GM19438 (cell line): ENCODE results near the gene HAPLN2.

Source experiments
- ATAC-seq: cut with Tn5 transposase; IDR thresholded peaks from one replicate; pipeline ENCODE4 v1.9.1; 2021; ENCODE audit warnings: low read depth; ENCODE audit not compliant: unreplicated experiment

The HAPLN2 gene

DNA sequence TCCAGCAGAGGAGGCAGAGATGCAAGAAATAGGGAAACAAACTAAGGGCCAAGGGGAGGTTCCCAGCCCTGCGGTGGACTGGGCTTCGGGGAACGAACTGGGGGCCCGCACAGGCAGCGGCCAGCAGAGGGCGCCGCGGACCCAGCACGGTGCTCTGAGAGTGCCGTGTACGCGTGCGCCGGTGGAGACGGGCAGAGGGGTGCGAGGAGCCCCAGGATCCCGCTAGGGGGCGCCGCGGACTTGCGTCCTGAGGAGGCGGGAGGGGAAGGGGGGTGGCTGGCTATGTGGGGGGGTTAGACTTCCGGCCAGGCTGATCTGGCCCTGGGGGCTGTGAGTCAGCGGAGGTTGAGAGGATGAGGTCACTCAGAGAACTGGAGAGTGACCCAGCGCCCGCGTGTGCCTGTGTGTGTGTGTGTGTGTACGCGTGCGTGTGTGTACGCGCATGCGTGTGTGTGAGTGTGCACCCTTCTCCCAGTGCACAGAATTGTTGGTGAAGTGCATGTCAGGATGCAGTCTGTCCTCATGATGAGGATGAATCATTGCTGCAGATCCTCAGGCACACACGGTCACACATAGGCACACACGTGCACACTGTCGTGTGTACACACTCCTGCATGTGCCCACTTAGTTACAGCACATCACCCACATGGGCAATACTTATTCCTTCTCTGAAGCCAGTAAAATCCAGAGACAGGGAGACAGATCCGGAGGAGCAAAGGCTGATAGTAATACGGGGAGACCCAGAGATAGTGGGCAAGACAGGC lies 41.0 kb downstream of the HAPLN2 start:
- no peak for ATAC-seq

DNA sequence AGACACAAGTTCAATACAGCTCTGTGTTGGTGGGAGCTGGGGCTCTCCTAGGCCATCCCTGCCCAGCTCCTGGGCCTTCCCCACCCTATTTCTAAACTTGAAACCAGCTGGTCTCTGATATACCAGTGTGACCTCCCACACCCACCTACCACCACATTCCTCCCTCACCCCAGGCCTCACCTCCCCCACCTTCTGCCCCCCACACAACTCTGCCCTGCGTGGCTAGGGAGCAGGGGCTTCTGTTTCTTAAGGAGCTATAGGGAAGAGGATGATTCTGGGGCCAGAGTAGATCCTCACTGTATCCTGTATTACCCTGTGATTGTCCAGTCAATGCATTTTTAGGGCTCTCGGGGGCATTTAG lies 41.5 kb downstream of the HAPLN2 start:
- ATAC-seq: no peak

DNA sequence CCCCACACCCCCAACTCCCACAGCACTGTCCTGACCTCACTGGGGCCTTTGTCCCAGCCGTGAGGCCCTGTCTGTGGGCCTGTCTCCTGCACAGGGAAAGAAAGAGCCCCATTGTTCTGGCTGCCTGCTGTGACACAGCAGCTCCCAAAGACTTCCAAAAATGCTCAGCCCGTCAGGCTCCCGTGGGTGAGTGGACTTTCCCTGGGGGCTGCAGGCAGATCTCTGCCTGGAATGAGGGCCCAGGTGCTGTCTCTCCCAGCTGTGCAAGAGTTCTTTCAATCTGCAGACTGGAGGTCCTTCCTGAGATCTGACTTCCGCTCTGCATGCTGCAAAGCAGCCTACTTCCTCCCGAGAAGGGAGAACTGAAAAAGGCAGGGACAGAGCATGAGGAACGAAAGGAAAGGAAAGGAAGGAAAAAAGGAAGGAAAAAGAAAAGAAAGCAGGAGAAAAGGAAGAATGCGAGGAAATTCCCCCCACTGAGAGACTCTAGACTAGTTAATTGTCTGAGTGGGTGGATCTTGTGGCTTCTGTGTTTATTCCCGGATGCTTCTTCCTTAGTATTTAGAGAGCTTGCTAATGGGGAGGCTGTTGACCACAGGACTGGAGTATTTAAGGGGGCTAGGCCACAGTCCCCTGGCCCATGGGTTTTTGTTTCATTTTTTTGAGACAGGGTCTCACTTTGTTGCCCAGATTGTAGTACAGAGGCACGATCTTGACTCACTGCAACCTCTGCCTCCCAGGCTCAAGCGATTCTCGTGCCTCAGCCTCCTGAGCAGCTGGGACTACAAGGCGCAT lies 43.0 kb downstream of the HAPLN2 start:
- ATAC-seq: no peak

DNA sequence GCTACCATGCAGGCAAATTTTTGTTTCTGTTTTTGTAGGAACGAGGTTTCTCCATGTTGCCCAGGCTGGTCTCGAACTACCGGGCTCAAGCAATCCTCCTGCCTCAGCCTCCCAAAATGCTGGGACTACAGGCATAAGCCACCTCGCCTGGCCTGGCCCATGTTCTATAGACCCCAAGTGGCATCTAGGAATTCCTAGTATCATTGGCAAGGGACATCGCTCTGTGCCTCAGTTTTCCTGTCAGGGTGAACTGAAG lies 43.5 kb downstream of the HAPLN2 start:
- no peak for ATAC-seq

DNA sequence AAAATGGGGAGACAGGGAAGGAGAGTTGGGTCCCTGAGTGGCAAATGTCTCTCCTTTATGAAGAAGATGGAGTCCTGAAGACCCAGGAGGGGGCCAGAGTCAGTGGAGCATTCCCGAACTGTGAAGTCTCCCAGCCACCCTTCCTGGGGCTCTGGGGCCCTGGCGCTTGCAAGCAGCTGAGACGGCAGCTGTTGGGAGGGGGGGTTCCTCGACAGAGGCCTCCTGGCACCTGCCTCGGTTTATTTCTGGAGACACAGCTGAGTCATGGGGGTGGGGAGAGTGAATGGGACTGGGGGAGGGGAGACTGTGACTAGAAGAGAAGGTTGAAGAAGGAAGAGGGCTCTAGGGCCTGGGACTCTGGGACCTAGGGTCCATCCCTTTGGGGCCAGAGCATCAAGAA lies 44.0 kb downstream of the HAPLN2 start:
- ATAC-seq: no peak

DNA sequence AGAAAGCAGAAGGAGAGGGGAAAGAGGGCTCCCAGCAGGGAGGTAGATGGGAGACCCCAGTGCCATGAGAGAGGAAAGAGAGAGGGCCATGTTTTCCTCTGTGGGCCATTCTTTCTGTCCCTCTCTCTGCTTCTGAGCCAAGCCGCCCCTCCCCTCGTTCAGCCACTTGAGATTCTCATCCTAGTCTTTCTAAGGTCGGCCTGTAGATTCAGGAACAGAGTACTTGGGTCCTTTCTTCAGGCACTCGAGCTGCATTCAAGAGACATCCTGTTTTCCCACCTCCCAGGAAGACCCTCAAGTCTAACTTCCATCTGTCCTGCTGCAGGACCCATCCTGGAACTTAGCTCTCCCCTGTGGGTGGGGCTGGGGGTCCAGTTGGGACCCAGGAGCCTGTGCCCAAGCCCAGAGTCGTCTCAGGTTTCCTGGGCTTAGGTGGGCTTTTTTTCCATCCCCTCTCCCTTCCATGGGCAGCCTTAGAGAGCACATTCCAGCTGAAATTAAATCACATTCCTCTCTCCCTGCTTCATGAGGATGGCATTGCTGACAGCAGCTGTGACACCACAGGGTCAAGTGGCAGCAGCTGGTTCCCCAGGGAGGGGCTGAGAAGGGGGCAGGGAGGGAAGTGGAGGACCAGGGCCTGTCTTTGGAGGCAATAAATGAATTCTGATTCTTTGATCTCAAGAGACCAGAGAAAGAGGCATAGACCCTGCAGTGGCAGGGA lies 45.0 kb downstream of the HAPLN2 start:
- no peak for ATAC-seq

DNA sequence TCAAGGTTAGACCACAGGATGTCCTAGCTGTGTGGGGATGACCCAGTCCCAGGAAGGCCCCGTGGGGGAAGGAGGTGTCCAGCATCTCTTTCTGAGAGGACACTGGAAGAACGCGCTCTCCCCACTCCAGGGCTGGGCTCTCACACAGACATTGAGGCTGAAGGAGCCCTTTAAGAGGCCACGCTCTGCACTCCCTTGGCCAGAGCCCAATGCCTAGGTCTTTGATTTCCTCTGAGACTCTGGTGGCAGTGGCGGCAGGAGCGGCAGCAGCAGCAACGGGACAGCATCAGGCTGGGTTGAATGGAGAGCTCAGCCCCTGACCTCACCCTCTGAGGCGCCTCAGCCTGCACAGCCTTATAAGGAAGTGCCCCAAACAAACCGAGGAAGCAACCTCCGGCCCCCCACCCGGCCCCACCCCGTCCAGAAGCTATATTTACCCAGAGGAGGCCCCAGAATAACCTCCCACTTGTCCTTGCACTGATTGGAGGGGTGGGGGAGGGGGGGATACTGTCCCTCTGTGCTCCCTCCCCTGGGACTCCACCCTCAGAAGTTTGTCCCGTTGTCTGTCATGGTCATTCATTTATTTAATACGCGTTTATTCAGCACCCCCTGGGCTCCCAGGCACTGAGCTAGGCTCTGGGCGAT lies 45.7 kb downstream of the HAPLN2 start:
- ATAC-seq: no peak

DNA sequence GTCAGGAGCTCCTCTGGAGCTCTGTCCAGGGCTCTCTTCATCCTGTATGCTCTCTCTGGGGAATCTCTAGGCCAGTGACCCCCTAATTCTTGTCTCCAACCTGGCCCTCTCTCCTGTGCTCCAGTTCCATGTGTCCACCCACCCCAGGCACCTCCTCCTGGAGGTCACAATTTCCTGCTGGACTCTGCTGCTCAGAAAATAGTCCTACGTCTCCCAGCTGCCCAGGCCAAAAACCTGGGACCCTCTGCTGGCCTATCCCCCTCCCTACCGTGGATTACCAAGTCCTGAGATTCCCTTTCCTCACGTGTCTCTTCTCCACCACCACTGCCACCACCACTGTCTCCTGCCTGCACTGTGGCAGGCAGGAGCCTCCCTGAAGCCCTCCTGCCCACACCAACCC lies 46.3 kb downstream of the HAPLN2 start:
- ATAC-seq: no peak

DNA sequence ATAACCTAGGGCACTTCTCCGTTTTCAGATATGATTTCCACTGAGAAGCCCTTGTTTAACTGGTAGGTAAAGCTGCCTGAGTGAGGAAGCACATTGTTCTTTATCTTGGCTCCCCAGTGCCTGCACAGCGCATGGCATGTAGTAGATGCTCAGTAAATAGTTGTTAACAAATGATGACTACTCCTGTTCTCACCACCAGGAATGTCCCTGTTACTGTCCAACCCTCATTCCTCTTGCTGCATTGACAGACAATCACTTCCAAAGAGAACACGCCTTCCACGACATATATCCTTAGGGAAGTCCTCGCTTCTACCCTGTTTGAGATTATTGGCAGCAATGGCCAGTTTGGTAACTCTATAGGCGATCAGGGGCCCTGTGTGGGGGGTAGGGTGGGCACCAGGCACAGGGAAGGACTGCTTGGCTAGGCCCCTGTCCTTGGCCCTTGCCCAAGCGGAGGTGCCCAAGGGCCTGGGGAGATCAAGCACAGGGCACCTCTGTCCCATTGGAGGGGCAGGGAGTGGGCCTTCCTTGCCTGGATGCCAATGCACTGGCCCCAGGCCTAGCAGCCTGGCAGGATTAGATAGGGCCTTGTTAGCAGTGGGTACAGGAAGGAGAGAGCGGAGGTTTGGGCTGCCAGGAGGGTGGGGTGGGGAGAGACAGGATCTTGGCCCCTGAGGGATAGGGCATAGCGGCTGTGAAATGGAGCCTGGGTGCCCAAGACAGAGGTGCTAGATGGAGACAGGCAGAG lies 47.8 kb downstream of the HAPLN2 start:
- ATAC-seq: no peak

DNA sequence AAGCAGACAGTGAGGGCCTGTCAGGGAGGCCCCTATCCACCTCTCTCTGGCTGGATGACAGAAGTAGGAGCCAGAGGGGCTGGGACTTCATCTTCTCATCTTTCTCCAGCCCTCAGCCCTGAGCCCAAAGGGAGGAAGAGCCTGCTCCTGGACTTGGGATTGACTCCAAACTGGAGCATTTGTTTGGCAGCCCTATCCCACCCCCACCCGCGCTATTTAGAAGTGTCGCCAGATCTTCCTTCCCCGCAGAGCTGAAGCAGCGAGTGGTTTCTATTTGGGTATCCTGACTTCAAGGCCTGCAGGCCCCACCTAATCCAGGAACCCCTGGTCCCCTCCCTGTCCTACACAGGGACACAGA lies 48.4 kb downstream of the HAPLN2 start:
- ATAC-seq: no peak

DNA sequence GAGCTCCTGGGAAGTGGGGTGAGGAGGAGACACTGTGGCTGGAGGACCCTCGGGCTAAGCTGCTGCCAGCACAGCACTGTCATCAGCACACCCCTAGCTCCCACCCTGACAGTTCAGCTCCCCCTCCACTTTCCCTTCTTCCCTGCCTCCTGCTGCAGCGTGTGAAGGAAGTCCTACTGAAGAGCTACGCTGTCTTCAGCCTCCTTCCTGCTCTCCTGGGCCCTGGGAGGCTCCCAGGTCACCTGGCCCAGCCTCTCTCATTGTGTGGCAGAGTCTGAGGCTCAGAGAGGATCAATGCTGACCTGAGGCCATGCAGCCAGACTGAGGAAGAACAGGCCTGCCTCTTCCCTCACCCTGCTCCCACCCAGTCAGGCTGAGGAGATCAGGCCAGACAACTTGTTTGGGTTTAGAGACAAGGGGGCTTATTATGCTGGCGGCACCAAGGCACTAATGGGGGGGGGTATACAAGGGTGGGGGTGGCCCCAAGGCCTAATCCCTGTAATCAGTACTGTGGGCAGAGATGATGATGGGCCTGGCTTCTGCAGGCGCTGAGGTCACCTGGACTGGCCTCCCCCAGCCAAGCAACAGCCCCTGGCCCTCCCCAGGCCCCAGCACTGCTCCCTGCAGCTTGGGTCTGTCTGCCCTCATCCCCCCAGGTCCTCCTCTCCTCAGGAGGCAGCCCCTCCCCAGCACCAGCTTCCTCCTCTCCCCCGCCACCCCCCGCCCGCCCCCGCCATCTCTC lies 48.9 kb downstream of the HAPLN2 start:
- no peak for ATAC-seq

DNA sequence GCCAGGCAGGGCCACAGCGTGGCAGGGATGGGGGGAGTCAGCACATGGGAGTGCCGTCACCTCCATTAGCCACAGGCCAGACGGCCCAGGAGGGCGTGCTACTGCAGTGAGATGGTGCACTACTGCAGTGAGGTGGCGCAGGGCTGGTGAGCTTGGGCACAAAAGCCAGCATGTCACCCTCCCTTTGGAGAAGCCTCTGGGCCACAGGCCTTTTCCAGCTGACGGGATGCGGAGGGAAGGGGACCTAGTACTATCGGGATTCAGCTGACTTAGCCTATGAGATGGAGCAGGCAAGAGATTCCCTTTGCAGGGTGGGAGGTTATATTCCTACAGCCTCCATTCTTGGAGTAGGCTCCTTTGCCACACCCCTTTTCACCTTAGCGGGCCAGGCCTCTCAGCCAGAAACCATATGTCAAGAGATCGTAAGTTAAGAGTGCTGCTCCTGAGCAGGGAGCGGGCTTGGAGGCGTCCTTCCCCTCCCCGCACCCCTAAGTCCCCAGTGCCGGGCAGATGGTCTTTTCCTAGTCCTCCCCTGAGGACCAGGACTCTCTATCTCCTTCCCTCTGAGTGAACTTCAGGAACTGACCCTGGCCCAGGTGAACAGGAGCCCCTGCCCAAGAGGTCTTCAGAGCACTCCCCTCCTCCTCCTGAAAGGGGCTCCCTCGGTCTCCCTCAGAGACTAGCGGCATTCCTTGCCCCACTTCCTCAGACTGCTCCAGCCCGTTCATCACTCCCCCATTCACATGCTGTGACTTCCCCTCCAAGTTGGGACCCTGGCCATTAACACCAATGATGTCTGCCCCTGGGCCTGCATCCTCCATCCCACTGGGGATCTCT lies 49.8 kb downstream of the HAPLN2 start:
- no peak for ATAC-seq

DNA sequence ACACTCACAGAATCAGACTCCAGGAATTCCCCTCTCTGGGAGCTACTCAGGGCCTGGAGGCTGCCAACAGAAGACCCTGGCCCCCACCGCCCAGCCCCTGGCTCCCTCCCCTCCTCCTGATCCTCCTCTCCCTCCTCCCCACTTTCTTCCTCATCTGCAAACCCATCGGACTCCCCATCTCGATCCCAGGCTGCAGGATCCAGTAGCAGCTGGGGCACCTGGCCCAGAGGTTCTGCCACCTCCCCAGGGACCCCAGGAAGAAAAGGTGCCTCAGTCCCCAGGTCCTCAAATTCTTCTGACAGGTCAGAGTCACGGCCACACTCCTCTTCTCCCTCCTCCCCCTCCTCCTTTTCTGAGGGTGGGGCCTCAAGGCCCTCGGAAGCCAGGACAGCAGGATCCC lies 50.6 kb downstream of the HAPLN2 start:
- ATAC-seq: no peak

DNA sequence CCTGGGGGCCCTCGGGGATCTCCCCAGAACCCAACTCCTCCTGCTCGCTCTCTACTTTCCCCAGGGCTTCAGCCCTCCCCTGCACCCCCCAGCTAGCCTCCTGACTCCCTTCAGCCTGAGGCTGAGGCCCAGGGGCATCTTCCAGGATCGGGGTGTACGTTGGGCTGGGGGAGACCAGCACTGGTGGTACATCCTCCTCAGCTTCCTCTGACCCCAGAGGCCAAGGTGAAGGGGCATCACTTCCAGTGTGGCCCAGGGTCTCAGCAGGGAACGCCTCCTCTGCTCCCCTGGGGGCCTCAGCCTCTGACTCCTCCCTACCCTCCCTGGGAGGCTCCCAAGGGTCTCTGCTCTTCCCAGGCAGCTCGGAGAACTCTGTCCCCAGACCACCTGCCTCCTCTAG lies 51.1 kb downstream of the HAPLN2 start:
- no peak for ATAC-seq

DNA sequence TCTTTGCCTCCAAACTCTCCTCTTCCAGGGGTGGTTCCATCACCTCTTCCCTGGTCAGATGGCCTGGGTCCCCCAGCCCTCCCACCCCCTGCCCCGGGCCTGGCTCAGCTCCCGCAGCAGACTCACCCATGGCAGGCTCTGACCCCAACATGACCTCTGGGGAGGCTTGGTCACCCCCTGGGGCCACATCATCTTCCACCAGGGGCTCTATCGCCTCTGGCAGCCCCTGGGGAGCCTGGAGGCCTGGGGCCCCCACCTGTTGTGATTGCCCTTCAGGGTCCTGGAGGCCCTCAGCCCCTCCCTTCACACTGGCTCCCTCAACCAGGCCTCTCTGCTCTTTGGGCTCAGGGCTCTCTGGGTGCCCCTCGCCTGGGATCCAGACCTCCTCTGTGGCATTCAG lies 51.6 kb downstream of the HAPLN2 start:
- no peak for ATAC-seq

DNA sequence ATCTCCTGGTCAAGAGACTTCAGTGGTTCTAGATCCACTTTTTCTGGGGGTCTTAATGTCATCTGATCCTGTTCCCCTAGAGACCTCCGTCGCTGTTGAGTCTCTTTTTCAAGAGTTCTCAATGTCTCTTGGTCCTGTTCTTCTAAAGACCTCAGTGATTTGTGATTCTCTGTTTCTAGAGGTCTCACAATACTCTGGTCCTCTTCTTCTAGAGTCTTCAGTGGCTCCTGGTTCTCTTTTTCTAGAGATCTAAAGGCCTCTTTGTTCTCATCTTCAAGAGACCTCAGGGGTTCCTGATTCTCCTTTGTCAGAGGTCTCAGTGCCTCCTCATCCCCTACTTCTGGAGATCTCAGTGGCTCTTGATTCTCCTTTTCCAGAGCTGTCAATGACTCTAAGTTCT lies 52.6 kb downstream of the HAPLN2 start:
- ATAC-seq: no peak

DNA sequence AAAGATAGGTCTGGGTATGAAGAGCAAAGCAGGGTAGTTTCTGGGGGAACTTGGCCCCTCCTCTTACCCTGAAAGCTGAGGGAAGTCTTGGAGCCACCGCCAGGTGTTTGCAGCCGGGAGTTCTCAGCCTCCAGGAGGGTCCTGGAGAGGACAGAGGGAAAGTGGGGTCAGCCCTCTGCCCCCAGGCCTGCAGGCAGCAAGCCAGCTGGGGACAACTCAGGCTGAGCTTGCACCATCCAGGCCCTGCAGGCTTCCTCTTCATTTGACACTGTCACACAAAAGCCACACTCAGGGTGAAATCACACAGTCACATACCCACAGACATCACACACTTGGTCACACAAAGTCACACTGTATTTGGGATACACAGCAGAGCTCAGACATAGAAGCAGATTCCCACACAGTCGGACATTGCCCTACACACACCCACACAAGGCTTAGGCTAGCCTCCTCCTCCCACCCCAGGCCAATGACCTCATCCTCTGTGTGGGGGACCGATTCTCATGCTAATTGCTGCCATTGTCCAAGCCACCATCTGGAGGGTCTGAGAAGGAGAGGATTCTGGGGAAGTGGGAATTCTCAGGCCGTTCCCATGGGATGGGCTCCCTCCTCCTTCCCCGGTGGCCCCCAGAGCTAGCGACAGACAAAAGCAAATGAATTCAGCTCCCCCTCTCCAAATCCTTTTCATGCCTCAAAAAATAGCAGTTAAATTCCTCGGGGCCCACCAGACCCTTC lies 54.3 kb downstream of the HAPLN2 start:
- ATAC-seq: no peak
